Measurements from ENCODE around the gene TP53AIP1.

The TP53AIP1 gene

GRCh38 chr11:128904656-128905344 is 37.9 kb downstream of the TP53AIP1 start:
- CTCF ChIA-PET = interaction anchor here (1.2 kb wide), 1 partner anchor 27 kb away, joined by 3 read pairs; no protein-coding TSS in a partner anchor
- POLR2A ChIA-PET = interaction anchor here (1.1 kb wide), 1 partner anchor 58 kb away, joined by 3 read pairs; no protein-coding TSS in a partner anchor
- DNase-seq (ENCODE audit: extremely low spot score) = peak; percentile 61
- no peak for TF ChIP-seq ARNT (IDR thresholded peaks at IDR 0.05)
- TF ChIP-seq PKNOX1 (IDR thresholded peaks at IDR 0.05) = peak; percentile 49
- TF ChIP-seq FOXM1 (IDR thresholded peaks at IDR 0.05; ENCODE audit: borderline replicate concordance) = no peak
- no peak; the same call in 1 of the 2 replicates for TF ChIP-seq L3MBTL2 (conservative IDR thresholded peaks at IDR 0.05)

- ChIA-PET POLR2A (interaction anchor here (1.1 kb wide), 1 partner anchor 59 kb away, joined by 3 read pairs; no protein-coding TSS in a partner anchor), CTCF (interaction anchor here (1.2 to 1.4 kb wide), 2 partner anchors 19 to 27 kb away, joined by 3 to 7 read pairs; no protein-coding TSS in a partner anchor)
- TF ChIP-seq L3MBTL2 (conservative IDR thresholded peaks at IDR 0.05) (no peak), PKNOX1 (IDR thresholded peaks at IDR 0.05) (no peak), FOXM1 (IDR thresholded peaks at IDR 0.05; ENCODE audit: borderline replicate concordance) (no peak), CTBP1 (IDR thresholded peaks at IDR 0.05; ENCODE audit: borderline replicate concordance) (no peak), ZNF384 (IDR thresholded peaks at IDR 0.05) (no peak), BHLHE40 (IDR thresholded peaks at IDR 0.05; ENCODE audit: borderline replicate concordance) (no peak), ARNT (IDR thresholded peaks at IDR 0.05) (no peak), HDGF (IDR thresholded peaks at IDR 0.05; ENCODE audit: borderline replicate concordance) (no peak), SUZ12 (IDR thresholded peaks at IDR 0.05) (no peak), NFRKB (IDR thresholded peaks at IDR 0.05) (no peak), FOXA1 (IDR thresholded peaks at IDR 0.05) (no peak), FOXK2 (IDR thresholded peaks at IDR 0.05) (no peak), SP1 (IDR thresholded peaks at IDR 0.05) (no peak), ELF4 (IDR thresholded peaks at IDR 0.05) (no peak), TARDBP (IDR thresholded peaks at IDR 0.05) (no peak), LEF1 (IDR thresholded peaks at IDR 0.05; ENCODE audit: borderline replicate concordance) (no peak)
- DNase-seq (ENCODE audit: extremely low spot score) = no peak
These were observed 38.4 kb downstream of the TP53AIP1 start for GRCh38 chr11:128904303-128904655.

GRCh38 chr11:128903248-128904061 is 39.2 kb downstream of the TP53AIP1 start:
- no peak for DNase-seq (ENCODE audit: extremely low spot score)
- TF ChIP-seq CTBP1 (IDR thresholded peaks at IDR 0.05; ENCODE audit: borderline replicate concordance) = no peak
- no peak for TF ChIP-seq ARNT (IDR thresholded peaks at IDR 0.05)
- TF ChIP-seq HDGF (IDR thresholded peaks at IDR 0.05; ENCODE audit: borderline replicate concordance) = no peak
- TF ChIP-seq BHLHE40 (IDR thresholded peaks at IDR 0.05; ENCODE audit: borderline replicate concordance) = no peak
- no peak for TF ChIP-seq ELF4 (IDR thresholded peaks at IDR 0.05)
- no peak for TF ChIP-seq PKNOX1 (IDR thresholded peaks at IDR 0.05)
- TF ChIP-seq ZNF384 (IDR thresholded peaks at IDR 0.05) = no peak
- no peak for TF ChIP-seq L3MBTL2 (conservative IDR thresholded peaks at IDR 0.05)
- TF ChIP-seq LEF1 (IDR thresholded peaks at IDR 0.05; ENCODE audit: borderline replicate concordance) = no peak
- TF ChIP-seq SUZ12 (IDR thresholded peaks at IDR 0.05) = no peak
- no peak for TF ChIP-seq FOXA1 (IDR thresholded peaks at IDR 0.05)
- no peak for TF ChIP-seq TARDBP (IDR thresholded peaks at IDR 0.05)
- CTCF ChIA-PET = interaction anchor here (1.0 to 1.4 kb wide), 2 partner anchors 9 to 18 kb away, joined by 3 to 7 read pairs; no protein-coding TSS in a partner anchor
- POLR2A ChIA-PET = no interaction called here

GRCh38 chr11:128902515-128903066 is 40.1 kb downstream of the TP53AIP1 start:
- no peak for TF ChIP-seq LEF1 (IDR thresholded peaks at IDR 0.05; ENCODE audit: borderline replicate concordance)
- TF ChIP-seq FOXA1 (IDR thresholded peaks at IDR 0.05) = no peak
- TF ChIP-seq NFRKB (IDR thresholded peaks at IDR 0.05) = no peak
- TF ChIP-seq TARDBP (IDR thresholded peaks at IDR 0.05) = no peak
- no peak for TF ChIP-seq ZNF384 (IDR thresholded peaks at IDR 0.05)
- no peak for TF ChIP-seq L3MBTL2 (conservative IDR thresholded peaks at IDR 0.05)
- no peak for TF ChIP-seq BHLHE40 (IDR thresholded peaks at IDR 0.05; ENCODE audit: borderline replicate concordance)
- TF ChIP-seq SUZ12 (IDR thresholded peaks at IDR 0.05) = no peak
- TF ChIP-seq FOXK2 (IDR thresholded peaks at IDR 0.05) = no peak
- no peak for TF ChIP-seq PKNOX1 (IDR thresholded peaks at IDR 0.05)
- no peak for TF ChIP-seq SP1 (IDR thresholded peaks at IDR 0.05)
- no peak for TF ChIP-seq ARNT (IDR thresholded peaks at IDR 0.05)
- no peak for DNase-seq (ENCODE audit: extremely low spot score)
- CTCF ChIA-PET = interaction anchor here (1.0 kb wide), 1 partner anchor 8 kb away, joined by 3 read pairs; no protein-coding TSS in a partner anchor
- POLR2A ChIA-PET = no interaction called here

All from HEK293T (cell line).